K562 (cell line): ENCODE results near the gene IFNGR2. TPM values are rescaled to one million over a fixed set of nuclear protein-coding genes. Genes with fewer than 3 reads are reported as not detected.

Source experiments
- ATAC-seq: fragments of 200-7000 bp; cut with Tn5 transposase; 3 replicates; pipeline ENCODE4 v1.9.1; 2020; ENCODE audit warnings: moderate library complexity
- BruUV-seq: library from RNA; stranded (reverse); fragments of 400-500 nt; replicated peaks from 2 replicates; lab custom pipeline; 2021; lab: Mats Ljungman, UMichigan
- CTCF ChIA-PET: fragments of 300-600 bp; formaldehyde crosslinking; extraction: SDS; loops from one replicate; lab custom pipeline; 2021; ENCODE audit warnings: low intra/inter-chr PET ratio; lab: Yijun Ruan, JAX
- POLR2A ChIA-PET: fragments of 300-600, 350-650 bp; sonication (Branson Sonifier 250); formaldehyde crosslinking; extraction: SDS; loops from one replicate; lab custom pipeline; 2021; ENCODE audit warnings: antibody characterized with exemption, inconsistent platforms; lab: Yijun Ruan, JAX
- DNase-seq, 4 experiments: peaks; one replicate each; pipeline versions ENCODE4 v3.0.0 to v3.0.0-alpha.2; 2011 to 2018; ENCODE audit warnings: low spot score in 3 of 4, mixed read lengths in 3 of 4; ENCODE audit errors: extremely low read depth in 1 of 4
- FAIRE-seq: peaks from 2 replicates; lab custom pipeline; 2011; peaks lifted over from hg19 to GRCh38; lab: Jason Lieb, UNC
- H2AFZ ChIP-seq: 2 replicates; pipeline ENCODE4 v1.6.0; 2011; ENCODE audit warnings: low read depth, low read length, control low read depth, inconsistent platforms
- H3K27ac ChIP-seq: fragments of 200-600 bp; 3 replicates; pipeline ENCODE4 v1.8.0; 2011; ENCODE audit warnings: low read depth, mild to moderate bottlenecking, control low read depth, inconsistent platforms, low read length, moderate library complexity, mixed read lengths; ENCODE audit errors: extremely low read depth
- H3K27me3 ChIP-seq, 2 experiments: fragments of 300-600 bp in 1 of 2; 2 replicates in 1 of 2; 3 replicates in 1 of 2; pipeline versions ENCODE4 v1.6.0 to v1.8.0; 2011; ENCODE audit warnings: inconsistent platforms in 2 of 2, low read length in 2 of 2, mild to moderate bottlenecking in 1 of 2, mixed read lengths in 1 of 2, moderate library complexity in 1 of 2; ENCODE audit not compliant: control insufficient read depth in 2 of 2, insufficient read depth in 2 of 2
- H3K36me3 ChIP-seq: fragments of 300-600 bp; 3 replicates; pipeline ENCODE4 v1.8.0; 2011; ENCODE audit warnings: mild to moderate bottlenecking, low read length, inconsistent platforms; ENCODE audit not compliant: control insufficient read depth, insufficient read depth
- H3K4me1 ChIP-seq, 2 experiments: fragments of 200-600 bp in 1 of 2; replicated peaks in 1 of 2; 2 replicates in 1 of 2; 3 replicates in 1 of 2; pipeline versions ENCODE4 v1.5.1 to v1.8.0; 2011; ENCODE audit warnings: inconsistent platforms in 2 of 2, low read length in 2 of 2, mild to moderate bottlenecking in 1 of 2, mixed read lengths in 1 of 2, moderate library complexity in 1 of 2; ENCODE audit not compliant: control insufficient read depth in 2 of 2, insufficient read depth in 2 of 2
- H3K4me2 ChIP-seq: 2 replicates; pipeline ENCODE4 v1.6.1; 2011; ENCODE audit warnings: low read length, control low read depth, inconsistent platforms, mixed read lengths; ENCODE audit not compliant: insufficient read depth
- H3K4me3 ChIP-seq: fragments of 200-600 bp; sonication (generic), shearing (Covaris generic); 2 replicates; pipeline ENCODE4 v1.5.1; 2016; ENCODE audit warnings: control low read depth, inconsistent platforms
- H3K79me2 ChIP-seq: fragments of 200-600 bp; 3 replicates; pipeline ENCODE4 v1.8.0; 2011; ENCODE audit warnings: low read length, inconsistent platforms; ENCODE audit not compliant: control insufficient read depth, insufficient read depth
- H3K9ac ChIP-seq, 2 experiments: 2 replicates each; pipeline versions ENCODE4 v1.6.0 to v1.6.1; 2011; ENCODE audit warnings: low read depth in 2 of 2, low read length in 2 of 2, control low read depth in 1 of 2, inconsistent platforms in 1 of 2, mild to moderate bottlenecking in 1 of 2, mixed read lengths in 1 of 2; ENCODE audit not compliant: insufficient read depth in 1 of 2
- H3K9me1 ChIP-seq: one replicate; pipeline ENCODE4 v1.6.0; 2011; ENCODE audit warnings: inconsistent platforms, mild to moderate bottlenecking, low read length, moderate library complexity; ENCODE audit not compliant: control insufficient read depth, insufficient read depth
- H3K9me3 ChIP-seq: replicated peaks from 2 replicates; pipeline ENCODE4 v1.5.1; 2011; ENCODE audit warnings: low read depth, low read length, inconsistent platforms; ENCODE audit not compliant: control insufficient read depth, insufficient read depth
- H4K20me1 ChIP-seq: replicated peaks from 2 replicates; pipeline ENCODE4 v1.6.1; 2011; ENCODE audit warnings: low read length, inconsistent platforms, mixed read lengths; ENCODE audit not compliant: control insufficient read depth, insufficient read depth
- CHD7 ChIP-seq: fragments of 200-600 bp; sonication (generic); IDR thresholded peaks from one replicate; pipeline ENCODE4 v1.6.1; 2012; ENCODE audit warnings: mild to moderate bottlenecking, low read depth, low read length, inconsistent platforms
- HNRNPK ChIP-seq: fragments of 200-400 bp; formaldehyde crosslinking; IDR thresholded peaks from one replicate; pipeline ENCODE4 v1.6.1; 2018; ENCODE audit warnings: mild to moderate bottlenecking, low read depth, low read length; ENCODE audit not compliant: poor library complexity, severe bottlenecking
- KAT2B ChIP-seq: IDR thresholded peaks from one replicate; pipeline ENCODE4 v1.6.1; 2012; ENCODE audit warnings: low read depth, mild to moderate bottlenecking, control low read depth, inconsistent platforms, low read length, moderate library complexity
- NR0B1 ChIP-seq: fragments of 450-650 bp; IDR thresholded peaks from one replicate; pipeline ENCODE4 v1.6.1; 2018; ENCODE audit warnings: mild to moderate bottlenecking, moderate library complexity; ENCODE audit not compliant: partially characterized antibody
- RBM17 ChIP-seq: fragments of 200-400 bp; formaldehyde crosslinking; IDR thresholded peaks from 2 replicates; pipeline ENCODE4 v1.6.1; 2017; ENCODE audit warnings: low read depth, mild to moderate bottlenecking, low read length, borderline replicate concordance
- TAF15 ChIP-seq: fragments of 200-400 bp; formaldehyde crosslinking; IDR thresholded peaks from 2 replicates; pipeline ENCODE4 v1.6.1; 2017; ENCODE audit warnings: mild to moderate bottlenecking, low read depth, low read length, moderate library complexity
- ZFP1 ChIP-seq: fragments of 450-650 bp; formaldehyde crosslinking; IDR thresholded peaks from 2 replicates; pipeline ENCODE4 v1.4.0; 2020; ENCODE audit warnings: mild to moderate bottlenecking, mixed read lengths
- ZNF12 ChIP-seq: sonication (generic); formaldehyde crosslinking; IDR thresholded peaks from 2 replicates; pipeline ENCODE4 v1.4.0; 2020; ENCODE audit warnings: mild to moderate bottlenecking, missing genetic modification reagents
- WGBS: fragments of 100-300 bp; shearing (Covaris generic); methylation state at CpG from one replicate; pipeline ENCODE4 v1.1.6; 2016; ENCODE audit warnings: low coverage, mixed read lengths; ENCODE audit not compliant: insufficient coverage; ENCODE audit errors: missing lambda C conversion rate; 5-methylcytosine and 5-hydroxymethylcytosine counted together
- in situ Hi-C: fragments of 300-500 bp; cut with MboI; formaldehyde crosslinking; loops from 4 replicates; pipeline ENCODE4 v1.15.0; 2018; ENCODE audit warnings: inconsistent platforms, mixed read lengths
- intact Hi-C: fragments of 100-400 bp; cut with micrococcal nuclease; formaldehyde crosslinking; loops from 2 replicates; pipeline ENCODE4 v1.14.2; 2022
- polyA plus RNA-seq, 8 experiments: library from polyadenylated mRNA; depleted of rRNA in 4 of 8; stranded (reverse) in 5 of 8; unstranded in 3 of 8; fragments of >200 nt; fragmentation: Nextera tagmentation in 2 of 8; fragmentation: Illumina TruSeq in 1 of 8; extraction: Ambion mirVana in 2 of 8; extraction: Trizol in 1 of 8; gene quantifications; 2 replicates each; pipeline versions ENCODE4 v1.2.1 to v1.2.3, GENCODE V29; 2011 to 2014; ENCODE audit warnings: inconsistent platforms in 1 of 8, missing spikeins in 1 of 8
- total RNA-seq, 7 experiments: library from RNA; depleted of rRNA in 6 of 7; stranded (reverse); fragments of >200 nt in 6 of 7; fragmentation: Illumina TruSeq in 2 of 7; extraction: Trizol in 2 of 7; gene quantifications; 2 replicates each; pipeline versions ENCODE4 v1.2.1 to v1.2.3, GENCODE V29; 2011 to 2021; ENCODE audit warnings: low replicate concordance in 1 of 7

Gene IFNGR2
- total and polyA plus RNA-seq, 9 of the 15 experiments (the other 6 are each of a cell fraction or from before 2014, with no cell fraction given) = 6.7 to 58.0 (median 28.5) TPM

- no peak overlapping the region for H3K4me3 ChIP-seq
- H3K27me3 ChIP-seq = no peaks in the 10 kb centered on the region
- intact Hi-C loops (no loop called here), in situ Hi-C loops (no loop called here)
- POLR2A ChIA-PET = interaction anchor here (1.0 to 1.2 kb wide), 2 partner anchors 8 to 14 kb away, joined by 3 to 4 read pairs; no protein-coding TSS in a partner anchor
- FAIRE-seq (no peak), DNase-seq (no peak), ATAC-seq (no peak)
- H2AFZ ChIP-seq = no peak overlapping the region
- H3K9me1 ChIP-seq = no peaks in the 10 kb centered on the region
- 73% methylated on average over 3 of the region's 3 CpGs for WGBS
- BruUV-seq = no TSS peak
- H3K9ac ChIP-seq = no peak overlapping the region
- H3K4me2 ChIP-seq = no peak overlapping the region
- H3K36me3 ChIP-seq = peaks cover 4% of the 10 kb centered on the region; the same call in 1 of the 3 replicates
- H3K4me1 ChIP-seq = peaks cover 3% of the 10 kb centered on the region in 2 experiments; a peak in 2 of 5 replicates
- H4K20me1 ChIP-seq = no peaks in the 10 kb centered on the region
- peaks cover 38% of the 10 kb centered on the region for H3K79me2 ChIP-seq
- H3K27ac ChIP-seq = no peak overlapping the region
- CTCF ChIA-PET = no interaction called here
- no peak for TF ChIP-seq CHD7
- TF ChIP-seq KAT2B = no peak
- no peak for TF ChIP-seq TAF15
- TF ChIP-seq ZFP1 = 0 out of 2 replicates have a peak, but pooled peaks have one; percentile 10
- TF ChIP-seq RBM17 = no peak
- TF ChIP-seq HNRNPK = no peak
- TF ChIP-seq ZNF12 (CRISPR knock-in tag) = no peak
- no peak for TF ChIP-seq NR0B1
- H3K9me3 ChIP-seq = no peaks in the 10 kb centered on the region; the same call in 1 of the 2 replicates
These were observed 70.1 kb downstream of the IFNGR2 start for GRCh38 chr21:33473344-33473743.
